ENCODE results near the gene MYOM3.

The MYOM3 gene

DNA sequence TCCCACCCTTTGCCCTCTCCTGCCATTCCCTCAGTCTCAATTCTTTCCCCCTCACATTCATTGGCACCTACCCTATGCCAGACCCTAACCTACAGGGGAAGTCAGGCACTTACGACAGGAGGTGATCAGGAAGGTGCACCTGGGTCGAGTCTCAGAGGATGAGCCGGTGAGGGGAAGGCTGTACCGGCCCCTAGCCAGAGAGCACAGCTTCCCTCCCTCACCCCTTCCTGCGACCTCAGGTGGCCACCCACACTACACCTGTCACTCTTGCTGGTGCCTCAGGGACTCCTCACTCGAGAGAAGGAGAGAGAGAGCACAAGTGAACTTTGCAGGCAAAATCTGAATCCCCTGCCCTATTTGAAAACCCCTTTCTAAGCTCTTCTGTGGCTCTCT, 1.7 kb upstream of the MYOM3 start:
- no peak for DNase-seq

DNA sequence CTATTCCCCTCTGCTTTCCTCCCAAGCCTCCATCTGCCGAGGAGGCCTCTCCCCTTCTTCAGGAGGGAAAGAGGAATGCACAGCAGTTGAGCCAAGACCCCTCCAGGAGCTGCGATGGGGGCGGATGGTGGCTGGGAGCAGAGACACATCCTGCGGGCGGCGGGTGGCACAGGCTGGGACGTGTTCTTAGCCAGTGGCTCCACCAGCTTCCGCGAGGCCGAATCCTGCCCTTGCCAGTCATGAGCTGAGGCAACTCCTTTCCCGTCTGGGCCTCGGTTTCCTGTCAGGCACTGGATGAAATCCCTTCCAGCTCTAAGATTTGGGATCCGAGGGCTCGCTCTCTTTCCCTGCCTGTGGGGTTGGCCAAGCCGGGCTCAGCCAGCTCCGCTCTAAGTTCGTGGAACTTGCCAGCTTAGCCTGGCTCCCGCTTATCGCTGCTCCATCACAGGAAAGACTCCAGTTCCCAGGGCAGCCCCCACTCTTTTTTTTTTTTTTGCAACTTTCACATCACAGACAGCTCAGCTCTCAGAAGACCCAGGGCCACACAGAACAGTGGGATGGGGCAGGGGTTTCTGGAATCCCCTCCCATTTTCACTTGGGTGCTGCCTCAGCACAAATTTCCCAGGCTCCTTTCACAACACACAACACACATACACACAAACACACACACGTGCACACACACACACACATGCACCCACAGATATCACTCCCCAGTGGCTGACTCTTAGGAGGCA, 506 bp downstream of the MYOM3 start:
- no peak for DNase-seq

DNA sequence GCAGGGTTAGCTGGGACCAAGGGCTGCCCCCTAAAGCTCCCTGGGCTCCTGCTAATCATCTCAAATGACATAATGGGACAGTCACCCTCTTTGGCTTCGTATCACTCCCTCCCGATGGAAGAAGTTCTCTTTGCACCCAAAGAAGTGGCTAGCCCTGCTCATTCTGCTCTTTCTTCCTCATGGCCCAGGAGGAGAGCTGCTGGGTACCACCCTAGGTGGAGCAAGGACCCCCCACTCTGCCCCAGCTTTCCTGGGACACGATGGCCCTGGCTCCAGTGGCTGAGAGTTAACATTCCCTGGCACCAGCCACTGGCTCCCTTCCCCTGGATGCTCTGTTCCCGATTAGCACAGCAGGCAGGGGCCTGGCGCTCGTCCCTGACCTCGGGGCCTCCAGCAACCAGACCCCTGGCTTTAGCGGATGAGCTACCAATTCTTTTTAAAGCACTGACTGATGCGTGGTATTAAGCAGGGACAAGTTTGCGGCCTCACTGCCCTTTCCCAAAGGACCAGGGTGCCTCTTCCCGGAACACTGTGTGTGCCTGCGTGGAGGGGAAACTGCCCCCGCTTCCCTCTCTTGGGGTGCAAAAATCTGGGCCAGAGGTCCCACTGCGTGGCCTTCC, 1.2 kb downstream of the MYOM3 start:
- DNase-seq = no peak

DNA sequence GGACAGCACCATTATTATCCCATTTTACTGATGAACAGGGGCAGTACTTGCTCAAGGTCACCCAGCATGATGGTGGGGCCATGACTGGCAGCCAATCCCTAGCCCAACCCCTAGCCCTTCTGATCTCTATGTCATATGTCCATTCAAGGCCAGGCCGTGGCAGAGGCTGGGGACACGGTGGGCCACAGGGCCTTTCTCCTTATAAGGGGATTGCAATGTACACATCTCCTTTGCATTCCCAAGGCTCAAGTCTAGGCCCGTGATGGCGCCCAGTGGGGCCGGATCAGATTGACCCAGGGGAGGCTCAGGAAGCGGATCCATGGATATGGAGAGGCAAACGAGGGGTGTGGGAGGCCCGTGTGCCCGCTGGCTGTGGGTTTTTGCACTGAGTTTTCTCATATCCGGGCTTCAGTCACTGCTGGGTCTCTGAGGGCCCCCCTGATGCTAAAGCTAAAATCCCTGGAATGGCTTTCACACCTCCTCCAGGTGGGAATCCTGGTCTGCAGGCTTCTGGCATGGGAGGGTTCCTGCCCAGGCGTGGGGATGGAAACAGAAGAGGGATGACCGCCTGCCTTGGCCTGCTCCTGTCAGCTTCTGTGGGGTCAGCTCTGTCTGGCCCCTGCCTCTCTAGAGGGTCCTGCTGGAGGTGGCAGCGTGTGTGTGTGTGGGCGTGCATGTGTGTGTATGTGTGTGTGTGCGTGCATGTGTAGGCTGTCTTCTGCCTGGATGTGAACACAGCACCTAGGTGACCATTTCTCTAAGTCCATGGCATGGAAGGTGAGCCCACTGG, 2.1 kb downstream of the MYOM3 start:
- no peak for DNase-seq

DNA sequence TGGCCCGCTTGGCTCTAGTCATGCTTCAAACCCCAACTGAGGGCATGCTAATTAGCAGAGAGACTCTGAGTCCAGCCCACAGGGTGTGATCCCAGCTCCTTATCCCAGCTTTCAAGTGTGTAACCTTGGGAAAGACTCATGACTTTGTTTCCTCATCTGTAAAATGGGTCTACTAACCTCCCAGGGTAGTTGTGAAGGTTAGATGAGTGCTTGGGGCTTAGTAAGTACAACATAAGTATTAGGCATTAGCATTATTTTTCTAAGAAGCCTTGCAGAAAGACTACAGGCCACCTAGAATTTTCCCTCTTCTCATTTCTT, 2.8 kb downstream of the MYOM3 start:
- no peak for DNase-seq

GRCh38 chr1:24108334-24109165, 3.4 kb downstream of the MYOM3 start:
- no peak for DNase-seq

GRCh38 chr1:24107462-24108138, 4.3 kb downstream of the MYOM3 start:
- no peak for DNase-seq

DNA sequence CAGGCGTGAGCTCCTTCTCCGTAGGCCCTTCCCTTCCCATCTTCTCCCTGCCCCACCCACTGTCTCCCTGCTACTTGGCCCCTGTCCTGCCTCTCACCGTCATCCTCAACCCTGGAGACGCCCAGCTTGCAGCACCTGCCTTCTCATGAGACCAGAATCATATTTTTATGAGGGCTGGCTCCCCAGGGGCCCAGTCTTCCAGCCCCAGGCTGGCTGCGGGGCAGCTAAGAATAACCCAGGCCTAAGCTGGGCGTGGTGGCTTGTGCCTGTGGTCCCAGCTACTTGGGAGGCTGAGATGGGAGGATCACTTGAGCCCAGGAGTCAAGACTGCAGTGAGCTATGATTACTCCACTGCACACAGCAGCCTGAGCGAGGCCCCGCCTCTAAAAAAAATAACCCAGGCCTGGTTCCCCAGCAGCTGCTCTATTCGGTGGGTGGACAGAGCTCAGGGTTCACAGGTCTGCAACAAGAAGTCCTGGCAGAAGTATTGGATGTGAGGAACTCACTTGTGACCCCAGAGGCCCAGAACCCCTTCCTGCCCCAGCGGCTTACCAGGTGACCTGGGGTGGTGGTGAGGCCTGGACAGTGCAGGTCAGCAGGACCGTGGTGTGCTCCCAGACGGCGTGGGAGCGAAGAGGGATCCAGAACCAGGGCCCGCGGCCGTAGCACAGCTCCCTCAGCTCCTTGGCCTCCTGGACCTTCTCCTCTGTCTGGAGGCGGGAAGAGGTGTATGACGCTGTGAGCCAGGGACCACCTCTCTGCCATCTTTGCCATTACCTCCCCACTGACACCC, 6.4 kb downstream of the MYOM3 start:
- DNase-seq = no peak

- DNase-seq = no peak
Observed at GRCh38 chr1:24104854-24105253, 7.1 kb downstream of the MYOM3 start.

DNA sequence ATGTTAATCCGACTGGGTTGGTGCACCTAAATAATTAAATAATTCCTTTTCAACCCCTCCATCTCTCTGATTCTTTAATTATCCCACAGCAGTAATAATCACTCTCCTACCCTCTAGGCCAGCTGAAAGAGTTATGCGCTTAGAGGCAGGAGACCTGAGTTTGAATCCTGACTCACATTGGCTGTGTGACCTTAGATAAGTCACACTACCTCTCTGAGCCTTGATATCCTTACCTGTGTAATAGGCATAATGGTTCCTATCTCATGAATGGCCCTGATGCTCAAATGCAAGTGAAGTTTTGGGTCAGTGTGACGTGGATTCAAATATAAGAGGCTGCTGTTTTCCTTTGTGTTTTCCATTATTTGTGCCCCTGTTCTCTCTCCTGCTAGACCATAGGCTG, 8.1 kb downstream of the MYOM3 start:
- DNase-seq = no peak

DNA sequence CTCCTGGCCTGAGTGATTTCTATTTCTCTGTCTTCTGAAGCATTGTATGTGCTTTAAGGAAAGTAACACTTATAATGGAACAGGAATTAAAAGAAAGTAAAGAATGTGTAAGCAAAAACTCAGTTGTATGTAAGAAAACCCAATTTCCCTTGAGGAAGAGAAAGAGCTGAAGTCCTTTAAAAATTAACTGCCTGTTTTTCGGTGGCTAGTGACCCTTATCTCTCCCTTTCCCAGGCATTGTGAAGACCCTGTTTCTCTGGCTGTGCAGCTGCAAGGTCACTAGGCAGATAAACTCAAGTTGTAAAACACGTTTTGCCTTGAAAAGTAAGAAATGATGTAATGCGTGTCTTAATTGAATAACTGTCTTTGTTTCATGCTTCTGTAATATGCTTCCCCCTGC, 8.5 kb downstream of the MYOM3 start:
- DNase-seq = no peak

- no peak for DNase-seq
Observed at GRCh38 chr1:24102961-24103360, 9.0 kb downstream of the MYOM3 start.

DNA sequence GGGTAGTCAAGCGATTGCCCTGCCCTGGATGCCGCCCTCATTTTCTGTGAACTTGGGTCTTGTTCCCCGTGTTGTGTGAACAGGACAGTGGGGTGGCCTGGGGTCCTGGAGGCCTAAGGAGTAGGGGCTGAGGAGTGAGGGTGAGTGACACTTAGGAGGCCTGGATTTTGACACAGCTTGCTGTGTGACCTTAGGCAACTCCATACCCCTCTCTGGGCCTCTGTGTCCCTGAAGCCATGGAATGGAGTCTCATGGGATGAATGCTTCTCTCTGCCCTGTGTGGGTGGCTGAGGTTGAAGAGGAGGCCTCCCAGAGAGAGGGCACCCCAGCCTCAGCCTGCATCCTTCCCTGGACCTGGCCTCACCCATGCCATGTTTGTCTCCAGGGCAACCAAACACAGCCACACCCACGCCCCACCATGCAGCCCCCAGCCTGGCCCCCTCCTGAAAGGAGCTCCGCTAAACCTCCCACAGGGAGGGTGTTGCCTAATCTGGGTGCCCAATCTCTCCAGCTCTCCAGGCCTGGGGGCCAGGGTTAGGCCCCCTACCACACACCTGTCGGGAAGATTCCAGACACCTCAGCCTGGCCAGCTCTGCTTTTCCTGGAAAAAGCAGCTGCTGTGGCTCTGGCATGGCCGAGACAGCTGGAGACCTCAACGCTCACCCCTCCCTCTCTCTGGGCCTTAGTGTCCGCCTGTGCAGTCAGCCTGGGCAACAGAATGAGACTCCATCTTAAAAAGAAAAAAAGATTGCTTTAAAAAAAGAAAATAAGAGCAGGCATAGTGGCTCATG, 9.9 kb downstream of the MYOM3 start:
- DNase-seq = no peak

GRCh38 chr1:24100945-24101737, 10.8 kb downstream of the MYOM3 start:
- no peak for DNase-seq

GRCh38 chr1:24098943-24099638, 12.8 kb downstream of the MYOM3 start:
- no peak for DNase-seq

DNA sequence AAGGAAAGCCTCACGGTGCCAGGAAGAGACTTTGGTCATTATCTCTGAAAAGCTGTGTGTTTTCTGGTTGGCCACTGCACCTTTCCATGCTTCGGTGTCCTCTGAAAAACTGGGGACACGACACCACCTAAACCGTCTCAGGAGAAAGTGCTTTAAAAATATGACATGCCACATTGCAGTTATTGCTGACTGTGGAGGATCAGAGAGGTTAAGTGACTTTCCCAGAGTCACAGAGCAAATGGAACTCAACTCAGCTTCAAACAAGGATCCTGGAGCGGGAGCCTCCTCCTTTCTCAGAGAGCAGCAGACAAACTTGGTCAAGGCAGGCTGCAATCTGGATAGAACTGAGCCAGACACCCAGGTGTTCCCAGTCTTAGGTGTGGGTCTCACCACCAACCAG, 13.8 kb downstream of the MYOM3 start:
- no peak for DNase-seq

DNA sequence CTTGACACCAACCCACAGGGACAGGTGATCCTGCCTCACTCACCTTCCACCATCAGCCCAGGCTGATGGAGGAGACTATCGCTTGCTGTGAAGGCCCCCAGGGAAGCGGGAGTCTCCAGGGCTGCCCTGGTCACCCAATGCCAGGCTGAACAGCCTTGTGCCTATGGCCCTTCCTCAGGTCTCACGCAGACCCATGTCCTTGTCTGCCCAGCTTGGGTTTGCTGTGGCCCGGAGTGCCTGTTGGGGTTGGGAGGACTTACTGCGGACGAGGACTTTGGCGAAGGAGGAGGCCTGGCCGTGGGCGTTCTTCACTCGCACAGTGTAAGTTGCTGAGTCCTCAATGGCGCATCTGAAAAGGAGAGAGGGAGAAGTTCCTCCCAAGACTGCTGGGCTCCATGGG, 14.3 kb downstream of the MYOM3 start:
- no peak for DNase-seq

GRCh38 chr1:24096739-24097103, 15.2 kb downstream of the MYOM3 start:
- no peak for DNase-seq

DNA sequence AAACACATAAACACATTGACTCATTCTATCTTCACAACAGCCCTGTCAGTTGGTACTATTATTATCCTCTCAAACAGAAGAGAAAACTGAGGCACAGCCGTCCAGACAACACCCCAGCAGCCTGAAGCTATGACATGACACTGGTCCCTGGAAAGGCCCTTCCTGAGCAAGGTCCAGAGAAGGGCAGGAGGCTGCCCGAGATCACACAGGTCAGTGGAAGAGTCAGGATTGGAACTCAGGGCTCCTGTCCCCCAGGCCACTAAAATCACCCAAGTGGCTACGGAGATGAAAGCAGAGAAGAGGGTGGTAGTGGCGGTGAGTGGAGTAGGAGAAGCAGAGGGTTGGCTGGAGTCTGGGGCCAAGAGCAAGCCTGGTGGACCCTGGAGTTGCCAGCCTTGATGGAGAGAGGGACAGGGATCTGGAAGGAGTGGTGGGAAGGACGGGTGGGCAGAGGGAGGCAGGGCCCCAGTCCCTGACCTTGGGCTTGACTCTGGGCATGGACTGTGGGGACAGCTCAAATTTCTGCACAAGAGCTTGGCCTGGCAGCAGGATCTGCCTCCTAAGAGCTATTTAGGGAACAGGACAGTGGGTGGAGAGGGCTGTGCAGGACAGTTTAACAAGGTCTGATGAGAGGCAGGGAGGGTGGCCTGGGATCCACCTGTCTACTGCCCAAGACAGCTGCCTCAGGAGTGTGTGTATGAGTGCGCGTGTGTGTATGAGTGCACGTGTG, 15.8 kb downstream of the MYOM3 start:
- DNase-seq = no peak
